K562 (cell line): ENCODE data around the gene C1QTNF8. TPM values are rescaled to one million over a fixed set of nuclear protein-coding genes. Genes with fewer than 3 reads are reported as not detected.

ENCODE experiments used
- ATAC-seq: fragments of 200-7000 bp; cut with Tn5 transposase; 3 replicates; pipeline ENCODE4 v1.9.1; 2020; ENCODE audit warnings: moderate library complexity
- BruUV-seq: library from RNA; stranded (reverse); fragments of 400-500 nt; replicated peaks from 2 replicates; lab custom pipeline; 2021; lab: Mats Ljungman, UMichigan
- CTCF ChIA-PET: fragments of 300-600 bp; formaldehyde crosslinking; extraction: SDS; loops from one replicate; lab custom pipeline; 2021; ENCODE audit warnings: low intra/inter-chr PET ratio; lab: Yijun Ruan, JAX
- POLR2A ChIA-PET: fragments of 300-600, 350-650 bp; sonication (Branson Sonifier 250); formaldehyde crosslinking; extraction: SDS; loops from one replicate; lab custom pipeline; 2021; ENCODE audit warnings: antibody characterized with exemption, inconsistent platforms; lab: Yijun Ruan, JAX
- DNase-seq, 4 experiments: peaks; one replicate each; pipeline versions ENCODE4 v3.0.0 to v3.0.0-alpha.2; 2011 to 2018; ENCODE audit warnings: low spot score in 3 of 4, mixed read lengths in 3 of 4; ENCODE audit errors: extremely low read depth in 1 of 4
- FAIRE-seq: peaks from 2 replicates; lab custom pipeline; 2011; peaks lifted over from hg19 to GRCh38; lab: Jason Lieb, UNC
- H2AFZ ChIP-seq: 2 replicates; pipeline ENCODE4 v1.6.0; 2011; ENCODE audit warnings: low read depth, low read length, control low read depth, inconsistent platforms
- H3K27ac ChIP-seq: fragments of 200-600 bp; 3 replicates; pipeline ENCODE4 v1.8.0; 2011; ENCODE audit warnings: low read depth, mild to moderate bottlenecking, control low read depth, inconsistent platforms, low read length, moderate library complexity, mixed read lengths; ENCODE audit errors: extremely low read depth
- H3K27me3 ChIP-seq, 2 experiments: fragments of 300-600 bp in 1 of 2; 2 replicates in 1 of 2; 3 replicates in 1 of 2; pipeline versions ENCODE4 v1.6.0 to v1.8.0; 2011; ENCODE audit warnings: inconsistent platforms in 2 of 2, low read length in 2 of 2, mild to moderate bottlenecking in 1 of 2, mixed read lengths in 1 of 2, moderate library complexity in 1 of 2; ENCODE audit not compliant: control insufficient read depth in 2 of 2, insufficient read depth in 2 of 2
- H3K36me3 ChIP-seq: fragments of 300-600 bp; 3 replicates; pipeline ENCODE4 v1.8.0; 2011; ENCODE audit warnings: mild to moderate bottlenecking, low read length, inconsistent platforms; ENCODE audit not compliant: control insufficient read depth, insufficient read depth
- H3K4me1 ChIP-seq, 2 experiments: fragments of 200-600 bp in 1 of 2; replicated peaks in 1 of 2; 2 replicates in 1 of 2; 3 replicates in 1 of 2; pipeline versions ENCODE4 v1.5.1 to v1.8.0; 2011; ENCODE audit warnings: inconsistent platforms in 2 of 2, low read length in 2 of 2, mild to moderate bottlenecking in 1 of 2, mixed read lengths in 1 of 2, moderate library complexity in 1 of 2; ENCODE audit not compliant: control insufficient read depth in 2 of 2, insufficient read depth in 2 of 2
- H3K4me2 ChIP-seq: 2 replicates; pipeline ENCODE4 v1.6.1; 2011; ENCODE audit warnings: low read length, control low read depth, inconsistent platforms, mixed read lengths; ENCODE audit not compliant: insufficient read depth
- H3K4me3 ChIP-seq: fragments of 200-600 bp; sonication (generic), shearing (Covaris generic); 2 replicates; pipeline ENCODE4 v1.5.1; 2016; ENCODE audit warnings: control low read depth, inconsistent platforms
- H3K79me2 ChIP-seq: fragments of 200-600 bp; 3 replicates; pipeline ENCODE4 v1.8.0; 2011; ENCODE audit warnings: low read length, inconsistent platforms; ENCODE audit not compliant: control insufficient read depth, insufficient read depth
- H3K9ac ChIP-seq, 2 experiments: 2 replicates each; pipeline versions ENCODE4 v1.6.0 to v1.6.1; 2011; ENCODE audit warnings: low read depth in 2 of 2, low read length in 2 of 2, control low read depth in 1 of 2, inconsistent platforms in 1 of 2, mild to moderate bottlenecking in 1 of 2, mixed read lengths in 1 of 2; ENCODE audit not compliant: insufficient read depth in 1 of 2
- H3K9me1 ChIP-seq: one replicate; pipeline ENCODE4 v1.6.0; 2011; ENCODE audit warnings: inconsistent platforms, mild to moderate bottlenecking, low read length, moderate library complexity; ENCODE audit not compliant: control insufficient read depth, insufficient read depth
- H3K9me3 ChIP-seq: replicated peaks from 2 replicates; pipeline ENCODE4 v1.5.1; 2011; ENCODE audit warnings: low read depth, low read length, inconsistent platforms; ENCODE audit not compliant: control insufficient read depth, insufficient read depth
- H4K20me1 ChIP-seq: replicated peaks from 2 replicates; pipeline ENCODE4 v1.6.1; 2011; ENCODE audit warnings: low read length, inconsistent platforms, mixed read lengths; ENCODE audit not compliant: control insufficient read depth, insufficient read depth
- ETV6 ChIP-seq, 3 experiments: fragments of 150-350 bp in 1 of 3; sonication (generic) in 1 of 3; formaldehyde crosslinking in 1 of 3; IDR thresholded peaks; 2 replicates each; pipeline versions ENCODE4 v1.6.1 to v1.8.0; 2014 to 2022; ENCODE audit warnings: borderline replicate concordance in 2 of 3, low read depth in 2 of 3, antibody characterized with exemption in 1 of 3, low read length in 1 of 3, mild to moderate bottlenecking in 1 of 3, missing genetic modification reagents in 1 of 3
- NR1H2 ChIP-seq: sonication (generic); formaldehyde crosslinking; IDR thresholded peaks from 2 replicates; pipeline ENCODE4 v1.4.0; 2020; ENCODE audit warnings: mild to moderate bottlenecking, missing genetic modification reagents
- SMAD2 ChIP-seq: fragments of 150-350 bp; IDR thresholded peaks from 2 replicates; pipeline ENCODE4 v1.6.1; 2014; ENCODE audit warnings: low read depth, mild to moderate bottlenecking, low read length
- UBTF ChIP-seq, 2 experiments: IDR thresholded peaks; 2 replicates each; pipeline ENCODE4 v1.6.1; 2012; ENCODE audit warnings: improper control_type of control experiment in 2 of 2, low read depth in 2 of 2, low read length in 2 of 2, borderline replicate concordance in 1 of 2
- ZBTB7A ChIP-seq: IDR thresholded peaks from 2 replicates; pipeline ENCODE4 v1.6.1; 2011; ENCODE audit warnings: low read depth, mild to moderate bottlenecking, low read length, moderate library complexity, borderline replicate concordance; ENCODE audit not compliant: control insufficient read depth
- WGBS: fragments of 100-300 bp; shearing (Covaris generic); methylation state at CpG from one replicate; pipeline ENCODE4 v1.1.6; 2016; ENCODE audit warnings: low coverage, mixed read lengths; ENCODE audit not compliant: insufficient coverage; ENCODE audit errors: missing lambda C conversion rate; 5-methylcytosine and 5-hydroxymethylcytosine counted together
- in situ Hi-C: fragments of 300-500 bp; cut with MboI; formaldehyde crosslinking; loops from 4 replicates; pipeline ENCODE4 v1.15.0; 2018; ENCODE audit warnings: inconsistent platforms, mixed read lengths
- intact Hi-C: fragments of 100-400 bp; cut with micrococcal nuclease; formaldehyde crosslinking; loops from 2 replicates; pipeline ENCODE4 v1.14.2; 2022
- polyA plus RNA-seq, 8 experiments: library from polyadenylated mRNA; depleted of rRNA in 4 of 8; stranded (reverse) in 5 of 8; unstranded in 3 of 8; fragments of >200 nt; fragmentation: Nextera tagmentation in 2 of 8; fragmentation: Illumina TruSeq in 1 of 8; extraction: Ambion mirVana in 2 of 8; extraction: Trizol in 1 of 8; gene quantifications; 2 replicates each; pipeline versions ENCODE4 v1.2.1 to v1.2.3, GENCODE V29; 2011 to 2014; ENCODE audit warnings: inconsistent platforms in 1 of 8, missing spikeins in 1 of 8
- total RNA-seq, 7 experiments: library from RNA; depleted of rRNA in 6 of 7; stranded (reverse); fragments of >200 nt in 6 of 7; fragmentation: Illumina TruSeq in 2 of 7; extraction: Trizol in 2 of 7; gene quantifications; 2 replicates each; pipeline versions ENCODE4 v1.2.1 to v1.2.3, GENCODE V29; 2011 to 2021; ENCODE audit warnings: low replicate concordance in 1 of 7

The C1QTNF8 gene
- total and polyA plus RNA-seq, 9 of the 15 experiments (the other 6 are each of a cell fraction or from before 2014, with no cell fraction given): not detected

- Histone ChIP-seq H3K27ac (no peak overlapping the region), H3K9me1 (no peaks in the 10 kb centered on the region), H4K20me1 (peaks cover 8% of the 10 kb centered on the region), H3K36me3 (no peaks in the 10 kb centered on the region), H3K79me2 (no peaks in the 10 kb centered on the region), H3K4me2 (no peak overlapping the region), H3K27me3 (peaks cover 7 to 69% of the 10 kb centered on the region in 2 experiments; a peak in 3 of 5 replicates), H3K4me3 (no peak overlapping the region), H3K9me3 (no peaks in the 10 kb centered on the region), H3K9ac (no peak overlapping the region), H3K4me1 (peaks cover 0 to 78% of the 10 kb centered on the region in 2 experiments; a peak in 2 of 5 replicates), H2AFZ (no peak overlapping the region)
- CTCF ChIA-PET: no interaction called here
- TF ChIP-seq ZBTB7A: 0 out of 2 replicates have a peak, but pooled peaks have one; percentile 11
- no peak for TF ChIP-seq ETV6 (IDR thresholded peaks at IDR 0.05; ENCODE audit: borderline replicate concordance in 1 of 2, low read depth in 2 of 2, low read length in 1 of 2)
- no peak for TF ChIP-seq ETV6 (CRISPR knock-in tag; IDR thresholded peaks at IDR 0.05; ENCODE audit: borderline replicate concordance)
- no peak for TF ChIP-seq NR1H2 (CRISPR knock-in tag)
- TF ChIP-seq SMAD2: no peak
- TF ChIP-seq UBTF (IDR thresholded peaks at IDR 0.05; ENCODE audit: borderline replicate concordance in 1 of 2, low read depth in 2 of 2, low read length in 2 of 2): peak in 1 of 2 experiments; percentile 10; a peak in 1 of 4 replicates
- WGBS: 1% methylated on average over 19 of the region's 22 CpGs
- BruUV-seq: no TSS peak
- FAIRE-seq: no peak
- no peak for ATAC-seq
- intact Hi-C loops: no loop called here
- no peak for DNase-seq
- in situ Hi-C loops: no loop called here
- POLR2A ChIA-PET: no interaction called here
These were observed 24.5 kb upstream of the C1QTNF8 start for GRCh38 chr16:1120577-1120941.
